Calu3 (cell line): ENCODE measurements around the gene GATA1. TPM values are rescaled to one million over a fixed set of nuclear protein-coding genes. Genes with fewer than 3 reads are reported as not detected.

ENCODE experiments used
- BruUV-seq: library from RNA; stranded (reverse); fragments of 400-500 nt; replicated peaks from 2 replicates; lab custom pipeline; 2021; lab: Mats Ljungman, UMichigan
- CTCF ChIA-PET: fragments of 300-600 bp; sonication (Branson Sonifier 250); formaldehyde crosslinking; loops from one replicate; lab custom pipeline; 2022; ENCODE audit warnings: antibody characterized with exemption; lab: Charles Lee
- DNase-seq: peaks from one replicate; pipeline ENCODE4 v3.0.0; 2022
- H3K27ac Mint-ChIP-seq: one replicate; pipeline ENCODE4 v1.8.0; 2022; ENCODE audit warnings: mixed read lengths; ENCODE audit not compliant: unreplicated experiment
- H3K27me3 Mint-ChIP-seq: one replicate; pipeline ENCODE4 v1.8.0; 2022; ENCODE audit warnings: mixed read lengths; ENCODE audit not compliant: unreplicated experiment
- H3K36me3 Mint-ChIP-seq: one replicate; pipeline ENCODE4 v1.8.0; 2022; ENCODE audit warnings: mild to moderate bottlenecking, moderate library complexity, mixed read lengths; ENCODE audit not compliant: insufficient read depth, unreplicated experiment
- H3K4me1 Mint-ChIP-seq: one replicate; pipeline ENCODE4 v1.8.0; 2022; ENCODE audit warnings: mild to moderate bottlenecking, low read depth, mixed read lengths; ENCODE audit not compliant: unreplicated experiment
- H3K4me3 Mint-ChIP-seq: one replicate; pipeline ENCODE4 v1.8.0; 2022; ENCODE audit warnings: mild to moderate bottlenecking, low read depth, moderate library complexity, mixed read lengths; ENCODE audit not compliant: unreplicated experiment
- H3K9me3 Mint-ChIP-seq: one replicate; pipeline ENCODE4 v1.8.0; 2022; ENCODE audit warnings: low read depth, mixed read lengths; ENCODE audit not compliant: unreplicated experiment
- CTCF ChIP-seq: fragments of 200-600 bp; IDR thresholded peaks from one replicate; pipeline ENCODE4 v1.8.0; 2022; ENCODE audit warnings: antibody characterized with exemption; ENCODE audit not compliant: unreplicated experiment
- intact Hi-C: fragments of 100-400 bp; cut with micrococcal nuclease; formaldehyde crosslinking; loops from one replicate; pipeline ENCODE4 v1.10.0; 2022; ENCODE audit not compliant: unreplicated experiment
- total RNA-seq: library from RNA; stranded (reverse); gene quantifications from 2 replicates; pipeline ENCODE4 v1.2.3, GENCODE V29; 2022

The GATA1 gene
- total RNA-seq, 1 experiment from 2014 or later = not detected

GRCh38 chrX:48776818-48777439, 9.5 kb upstream of the GATA1 start:
- no peak overlapping the region for H3K27ac Mint-ChIP-seq
- H3K9me3 Mint-ChIP-seq = no peaks in the 10 kb centered on the region
- TF ChIP-seq CTCF = no peak
- no peaks in the 10 kb centered on the region for H3K36me3 Mint-ChIP-seq
- no peak overlapping the region for H3K4me3 Mint-ChIP-seq
- no peak for DNase-seq
- H3K4me1 Mint-ChIP-seq = no peaks in the 10 kb centered on the region
- intact Hi-C loops = no loop called here
- CTCF ChIA-PET = interaction anchor here (1.0 kb wide), 1 partner anchor 135 kb away, joined by 3 read pairs; no protein-coding TSS in a partner anchor
- H3K27me3 Mint-ChIP-seq = peaks cover 38% of the 10 kb centered on the region
- no TSS peak for BruUV-seq

GRCh38 chrX:48779399-48779798, 7.0 kb upstream of the GATA1 start:
- no peaks in the 10 kb centered on the region for H3K9me3 Mint-ChIP-seq
- no peak for DNase-seq
- H3K4me3 Mint-ChIP-seq = no peak overlapping the region
- TF ChIP-seq CTCF = no peak
- intact Hi-C loops = no loop called here
- BruUV-seq = no TSS peak
- H3K4me1 Mint-ChIP-seq = no peaks in the 10 kb centered on the region
- H3K27ac Mint-ChIP-seq = no peak overlapping the region
- CTCF ChIA-PET = no interaction called here
- no peaks in the 10 kb centered on the region for H3K36me3 Mint-ChIP-seq
- peaks cover 33% of the 10 kb centered on the region for H3K27me3 Mint-ChIP-seq

GRCh38 chrX:48781705-48782104, 4.7 kb upstream of the GATA1 start:
- intact Hi-C loops = no loop called here
- no peak overlapping the region for H3K27ac Mint-ChIP-seq
- H3K4me1 Mint-ChIP-seq = no peaks in the 10 kb centered on the region
- TF ChIP-seq CTCF = no peak
- H3K36me3 Mint-ChIP-seq = no peaks in the 10 kb centered on the region
- H3K9me3 Mint-ChIP-seq = no peaks in the 10 kb centered on the region
- BruUV-seq = no TSS peak
- H3K27me3 Mint-ChIP-seq = peaks cover 32% of the 10 kb centered on the region
- no peak for DNase-seq
- H3K4me3 Mint-ChIP-seq = no peak overlapping the region
- CTCF ChIA-PET = no interaction called here

- TF ChIP-seq CTCF = no peak
- BruUV-seq = no TSS peak
- Mint-ChIP-seq H3K4me3 (no peak overlapping the region), H3K27ac (no peak overlapping the region), H3K9me3 (no peaks in the 10 kb centered on the region), H3K36me3 (no peaks in the 10 kb centered on the region), H3K4me1 (no peaks in the 10 kb centered on the region), H3K27me3 (peaks cover 32% of the 10 kb centered on the region)
- intact Hi-C loops = no loop called here
- no peak for DNase-seq
- CTCF ChIA-PET = no interaction called here
These were observed 4.2 kb upstream of the GATA1 start for GRCh38 chrX:48782216-48782615.
